ENCODE measurements around the gene DMBX1. TPM values are rescaled to one million over a fixed set of nuclear protein-coding genes. Genes with fewer than 3 reads are reported as not detected.

The DMBX1 gene
- polyA plus RNA-seq, 1 donor, result not detected

- Histone ChIP-seq H3K27me3 (ENCODE audit: control insufficient read depth, insufficient read depth, low read length) (peaks cover 85% of the 10 kb centered on the region), H3K4me3 (ENCODE audit: low read length) (no peak overlapping the region), H3K9me3 (ENCODE audit: control insufficient read depth, low read depth, low read length) (no peaks in the 10 kb centered on the region), H3K36me3 (ENCODE audit: control insufficient read depth, insufficient read depth, low read length) (no peaks in the 10 kb centered on the region), H3K4me1 (ENCODE audit: control insufficient read depth, insufficient read depth, low read length) (peaks cover 12% of the 10 kb centered on the region), H3K27ac (ENCODE audit: low read length) (no peak overlapping the region)
- no CpG with 5 or more reads among the region's 17 CpGs for WGBS (ENCODE audit: insufficient coverage, low lambda C conversion rate)
- DNase-seq, result no peak
These were observed 36.5 kb downstream of the DMBX1 start for GRCh38 chr1:46526013-46526690.

GRCh38 chr1:46526691-46527291, 37.2 kb downstream of the DMBX1 start:
- Histone ChIP-seq H3K4me3 (ENCODE audit: low read length) (no peak overlapping the region), H3K36me3 (ENCODE audit: control insufficient read depth, insufficient read depth, low read length) (no peaks in the 10 kb centered on the region), H3K27me3 (ENCODE audit: control insufficient read depth, insufficient read depth, low read length) (peaks cover 92% of the 10 kb centered on the region), H3K27ac (ENCODE audit: low read length) (no peak overlapping the region), H3K4me1 (ENCODE audit: control insufficient read depth, insufficient read depth, low read length) (peaks cover 12% of the 10 kb centered on the region), H3K9me3 (ENCODE audit: control insufficient read depth, low read depth, low read length) (no peaks in the 10 kb centered on the region)
- DNase-seq, result peak; percentile 50 to 84
- no CpG with 5 or more reads among the region's 14 CpGs for WGBS (ENCODE audit: insufficient coverage, low lambda C conversion rate)

GRCh38 chr1:46527474-46528296, 38.0 kb downstream of the DMBX1 start:
- WGBS (ENCODE audit: insufficient coverage, low lambda C conversion rate), result no CpG with 5 or more reads among the region's 3 CpGs
- peaks cover 12% of the 10 kb centered on the region for H3K4me1 ChIP-seq (ENCODE audit: control insufficient read depth, insufficient read depth, low read length)
- no peaks in the 10 kb centered on the region for H3K36me3 ChIP-seq (ENCODE audit: control insufficient read depth, insufficient read depth, low read length)
- H3K9me3 ChIP-seq (ENCODE audit: control insufficient read depth, low read depth, low read length), result no peaks in the 10 kb centered on the region
- DNase-seq, result peak; percentile 41 to 60
- H3K4me3 ChIP-seq (ENCODE audit: low read length), result no peak overlapping the region
- peaks cover 93% of the 10 kb centered on the region for H3K27me3 ChIP-seq (ENCODE audit: control insufficient read depth, insufficient read depth, low read length)
- no peak overlapping the region for H3K27ac ChIP-seq (ENCODE audit: low read length)

- H3K36me3 ChIP-seq (ENCODE audit: control insufficient read depth, insufficient read depth, low read length), result no peaks in the 10 kb centered on the region
- H3K27me3 ChIP-seq (ENCODE audit: control insufficient read depth, insufficient read depth, low read length), result peaks cover 88% of the 10 kb centered on the region
- peaks cover 12% of the 10 kb centered on the region for H3K4me1 ChIP-seq (ENCODE audit: control insufficient read depth, insufficient read depth, low read length)
- H3K9me3 ChIP-seq (ENCODE audit: control insufficient read depth, low read depth, low read length), result no peaks in the 10 kb centered on the region
- DNase-seq, result no peak
- no peak overlapping the region for H3K27ac ChIP-seq (ENCODE audit: low read length)
- no peak overlapping the region for H3K4me3 ChIP-seq (ENCODE audit: low read length)
- WGBS (ENCODE audit: insufficient coverage, low lambda C conversion rate), result 35% methylated on average over 3 of the region's 11 CpGs
These were observed 38.8 kb downstream of the DMBX1 start for GRCh38 chr1:46528297-46528955.

GRCh38 chr1:46529031-46529630, 39.5 kb downstream of the DMBX1 start:
- no peak overlapping the region for H3K4me3 ChIP-seq (ENCODE audit: low read length)
- no peak overlapping the region for H3K27ac ChIP-seq (ENCODE audit: low read length)
- H3K9me3 ChIP-seq (ENCODE audit: control insufficient read depth, low read depth, low read length), result no peaks in the 10 kb centered on the region
- H3K27me3 ChIP-seq (ENCODE audit: control insufficient read depth, insufficient read depth, low read length), result peaks cover 91% of the 10 kb centered on the region
- no peak for DNase-seq
- no peaks in the 10 kb centered on the region for H3K36me3 ChIP-seq (ENCODE audit: control insufficient read depth, insufficient read depth, low read length)
- peaks cover 12% of the 10 kb centered on the region for H3K4me1 ChIP-seq (ENCODE audit: control insufficient read depth, insufficient read depth, low read length)
- 60% methylated on average over 1 of the region's 4 CpGs for WGBS (ENCODE audit: insufficient coverage, low lambda C conversion rate)

- peaks cover 12% of the 10 kb centered on the region for H3K4me1 ChIP-seq (ENCODE audit: control insufficient read depth, insufficient read depth, low read length)
- DNase-seq, result no peak
- no CpG with 5 or more reads among the region's 3 CpGs for WGBS (ENCODE audit: insufficient coverage, low lambda C conversion rate)
- H3K4me3 ChIP-seq (ENCODE audit: low read length), result no peak overlapping the region
- H3K27me3 ChIP-seq (ENCODE audit: control insufficient read depth, insufficient read depth, low read length), result peaks cover 91% of the 10 kb centered on the region
- no peaks in the 10 kb centered on the region for H3K9me3 ChIP-seq (ENCODE audit: control insufficient read depth, low read depth, low read length)
- no peak overlapping the region for H3K27ac ChIP-seq (ENCODE audit: low read length)
- no peaks in the 10 kb centered on the region for H3K36me3 ChIP-seq (ENCODE audit: control insufficient read depth, insufficient read depth, low read length)
These were observed 40.7 kb downstream of the DMBX1 start for GRCh38 chr1:46530311-46530710.

- WGBS (ENCODE audit: insufficient coverage, low lambda C conversion rate), result no CpG with 5 or more reads among the region's 6 CpGs
- DNase-seq, result peak in 1 of 2 donors; percentile 43
- H3K27ac ChIP-seq (ENCODE audit: low read length), result no peak overlapping the region
- H3K36me3 ChIP-seq (ENCODE audit: control insufficient read depth, insufficient read depth, low read length), result no peaks in the 10 kb centered on the region
- peaks cover 89% of the 10 kb centered on the region for H3K27me3 ChIP-seq (ENCODE audit: control insufficient read depth, insufficient read depth, low read length)
- no peaks in the 10 kb centered on the region for H3K9me3 ChIP-seq (ENCODE audit: control insufficient read depth, low read depth, low read length)
- no peak overlapping the region for H3K4me3 ChIP-seq (ENCODE audit: low read length)
- H3K4me1 ChIP-seq (ENCODE audit: control insufficient read depth, insufficient read depth, low read length), result peaks cover 12% of the 10 kb centered on the region
These were observed 41.3 kb downstream of the DMBX1 start for GRCh38 chr1:46530791-46531409.

GRCh38 chr1:46532095-46532494, 42.5 kb downstream of the DMBX1 start:
- Histone ChIP-seq H3K27me3 (ENCODE audit: control insufficient read depth, insufficient read depth, low read length) (peaks cover 77% of the 10 kb centered on the region), H3K27ac (ENCODE audit: low read length) (no peak overlapping the region), H3K9me3 (ENCODE audit: control insufficient read depth, low read depth, low read length) (no peaks in the 10 kb centered on the region), H3K36me3 (ENCODE audit: control insufficient read depth, insufficient read depth, low read length) (no peaks in the 10 kb centered on the region), H3K4me3 (ENCODE audit: low read length) (no peak overlapping the region), H3K4me1 (ENCODE audit: control insufficient read depth, insufficient read depth, low read length) (peaks cover 4% of the 10 kb centered on the region)
- DNase-seq, result no peak
- WGBS (ENCODE audit: insufficient coverage, low lambda C conversion rate), result no CpG with 5 or more reads among the region's 3 CpGs

GRCh38 chr1:46532498-46533178, 43.0 kb downstream of the DMBX1 start:
- peak in 1 of 2 donors; percentile 63 for DNase-seq
- Histone ChIP-seq H3K27me3 (ENCODE audit: control insufficient read depth, insufficient read depth, low read length) (peaks cover 72% of the 10 kb centered on the region), H3K9me3 (ENCODE audit: control insufficient read depth, low read depth, low read length) (no peaks in the 10 kb centered on the region), H3K4me1 (ENCODE audit: control insufficient read depth, insufficient read depth, low read length) (no peaks in the 10 kb centered on the region), H3K27ac (ENCODE audit: low read length) (no peak overlapping the region), H3K4me3 (ENCODE audit: low read length) (no peak overlapping the region), H3K36me3 (ENCODE audit: control insufficient read depth, insufficient read depth, low read length) (no peaks in the 10 kb centered on the region)
- WGBS (ENCODE audit: insufficient coverage, low lambda C conversion rate), result no CpG with 5 or more reads among the region's 31 CpGs
